Choroid plexus epithelial cell (primary cell): Measurements from ENCODE around the gene PPP1R37.

Source experiments
- DNase-seq: peaks from one replicate; pipeline ENCODE4 v3.0.0-alpha.2; 2010; ENCODE audit warnings: low read depth
- H3K4me3 ChIP-seq: 2 replicates; pipeline ENCODE4 v1.5.1; 2011; ENCODE audit warnings: low read depth, mild to moderate bottlenecking, control low read depth, low read length, moderate library complexity
- TF ChIP-seq, protein P1 (sequence below): conservative IDR thresholded peaks from 2 replicates; pipeline ENCODE4 v1.5.1; 2011; ENCODE audit warnings: low read depth, mild to moderate bottlenecking, control low read depth, inconsistent platforms, low read length, moderate library complexity

Gene PPP1R37

DNA sequence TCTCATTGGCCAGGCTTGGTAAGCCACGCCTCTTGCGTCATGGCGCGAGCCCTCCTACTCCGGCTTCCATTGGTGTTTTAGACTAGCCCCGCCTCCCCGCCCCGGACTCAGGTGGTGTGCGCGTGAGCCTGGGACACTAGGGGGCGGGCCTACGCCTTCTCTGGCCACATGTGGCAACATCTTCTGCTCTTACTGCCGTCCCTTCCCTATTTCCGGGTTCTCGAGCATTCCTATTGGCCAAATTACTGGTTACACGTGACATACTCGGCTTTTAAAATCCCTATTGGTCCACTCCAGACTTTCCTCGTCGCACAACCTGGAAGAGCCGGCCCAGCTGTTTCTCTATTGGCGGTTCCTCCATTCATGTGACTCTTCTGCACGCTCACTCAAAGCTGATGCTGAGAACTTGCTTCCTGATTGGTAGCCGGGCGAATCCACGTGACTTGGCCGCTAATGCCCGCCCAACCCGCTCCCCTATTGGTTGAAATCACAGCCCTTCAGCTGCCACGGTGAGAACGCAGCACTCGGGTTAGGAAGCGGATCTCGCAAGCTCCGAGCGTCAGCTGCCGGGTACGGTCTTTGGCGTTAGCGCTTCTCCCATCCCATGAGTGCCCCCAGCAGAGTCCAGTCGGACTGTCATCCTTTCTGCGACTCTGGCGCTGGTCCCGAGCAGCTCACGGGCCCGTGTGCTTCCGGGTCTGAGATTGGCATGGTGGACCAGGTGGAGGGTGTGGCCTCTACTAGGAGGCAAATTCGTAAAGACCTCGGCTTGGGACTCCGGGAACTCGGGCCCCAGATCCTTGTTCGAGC, 85.5 kb downstream of the PPP1R37 start, which contains the start of gene BLOC1S3:
Gene BLOC1S3, plus strand, starts transcription at position 523 of the 810 bp plus-strand sequence. CDS start 513 bp downstream, outside the sequence.
- H3K4me3 ChIP-seq = peak within 1 kb of the TSS; percentile 99
- TF ChIP-seq, protein P1, sequence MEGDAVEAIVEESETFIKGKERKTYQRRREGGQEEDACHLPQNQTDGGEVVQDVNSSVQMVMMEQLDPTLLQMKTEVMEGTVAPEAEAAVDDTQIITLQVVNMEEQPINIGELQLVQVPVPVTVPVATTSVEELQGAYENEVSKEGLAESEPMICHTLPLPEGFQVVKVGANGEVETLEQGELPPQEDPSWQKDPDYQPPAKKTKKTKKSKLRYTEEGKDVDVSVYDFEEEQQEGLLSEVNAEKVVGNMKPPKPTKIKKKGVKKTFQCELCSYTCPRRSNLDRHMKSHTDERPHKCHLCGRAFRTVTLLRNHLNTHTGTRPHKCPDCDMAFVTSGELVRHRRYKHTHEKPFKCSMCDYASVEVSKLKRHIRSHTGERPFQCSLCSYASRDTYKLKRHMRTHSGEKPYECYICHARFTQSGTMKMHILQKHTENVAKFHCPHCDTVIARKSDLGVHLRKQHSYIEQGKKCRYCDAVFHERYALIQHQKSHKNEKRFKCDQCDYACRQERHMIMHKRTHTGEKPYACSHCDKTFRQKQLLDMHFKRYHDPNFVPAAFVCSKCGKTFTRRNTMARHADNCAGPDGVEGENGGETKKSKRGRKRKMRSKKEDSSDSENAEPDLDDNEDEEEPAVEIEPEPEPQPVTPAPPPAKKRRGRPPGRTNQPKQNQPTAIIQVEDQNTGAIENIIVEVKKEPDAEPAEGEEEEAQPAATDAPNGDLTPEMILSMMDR = peak; percentile 32
- DNase-seq = peak; percentile 100

DNA sequence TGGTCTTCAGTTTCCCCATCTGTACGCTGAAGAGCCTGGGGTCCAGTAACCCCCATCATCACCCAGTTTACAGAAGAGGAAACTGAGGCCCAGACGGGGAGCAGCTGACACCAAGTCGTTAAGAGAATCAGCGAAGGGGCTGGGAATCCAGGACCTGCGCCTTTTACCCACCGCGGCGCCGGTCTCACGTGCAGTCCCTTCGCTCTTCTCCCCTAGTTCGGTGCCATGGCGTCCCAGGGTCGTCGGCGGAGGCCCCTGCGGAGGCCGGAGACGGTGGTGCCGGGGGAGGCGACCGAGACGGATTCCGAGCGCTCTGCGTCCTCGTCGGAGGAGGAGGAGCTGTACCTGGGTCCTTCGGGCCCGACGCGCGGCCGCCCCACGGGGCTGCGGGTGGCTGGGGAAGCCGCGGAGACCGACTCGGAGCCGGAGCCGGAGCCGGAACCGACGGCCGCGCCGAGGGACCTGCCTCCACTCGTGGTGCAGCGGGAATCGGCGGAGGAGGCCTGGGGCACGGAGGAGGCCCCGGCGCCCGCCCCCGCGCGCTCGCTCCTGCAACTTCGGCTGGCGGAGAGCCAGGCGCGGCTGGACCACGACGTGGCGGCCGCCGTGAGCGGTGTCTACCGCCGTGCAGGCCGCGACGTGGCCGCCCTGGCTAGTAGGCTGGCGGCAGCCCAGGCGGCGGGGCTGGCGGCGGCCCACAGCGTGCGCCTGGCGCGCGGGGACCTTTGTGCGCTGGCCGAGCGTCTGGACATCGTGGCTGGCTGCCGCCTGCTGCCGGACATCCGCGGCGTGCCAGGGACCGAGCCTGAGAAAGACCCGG, 86.3 kb downstream of the PPP1R37 start:
- peak; percentile 33 for DNase-seq
- H3K4me3 ChIP-seq = peak overlapping the region; percentile 99
- TF ChIP-seq, protein P1 = no peak

DNA sequence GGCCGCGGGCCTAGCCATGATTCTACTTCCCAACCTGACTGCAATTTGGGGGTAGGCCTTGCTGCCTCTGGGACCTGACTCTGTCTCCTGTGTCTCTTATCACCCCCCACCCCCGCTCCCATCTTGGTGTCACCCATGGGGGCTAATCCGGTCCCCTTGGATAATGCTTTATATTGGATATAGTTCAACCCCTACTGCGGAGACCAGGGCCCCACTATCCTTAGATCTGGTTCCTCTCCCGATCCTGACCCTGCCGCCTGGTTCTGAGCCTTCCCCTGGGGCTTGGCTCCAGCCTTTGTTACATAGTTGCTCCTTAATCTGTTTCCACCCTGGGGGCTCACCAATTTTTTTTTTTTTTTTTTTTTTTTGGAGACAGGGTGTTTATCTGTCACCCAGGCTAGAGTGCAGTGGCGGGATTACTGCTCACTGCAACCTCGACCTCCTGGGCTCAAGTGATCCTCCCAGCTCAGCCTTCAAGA, 87.0 kb downstream of the PPP1R37 start:
- TF ChIP-seq, protein P1 = no peak
- peak overlapping the region; percentile 99 for H3K4me3 ChIP-seq
- no peak for DNase-seq

DNA sequence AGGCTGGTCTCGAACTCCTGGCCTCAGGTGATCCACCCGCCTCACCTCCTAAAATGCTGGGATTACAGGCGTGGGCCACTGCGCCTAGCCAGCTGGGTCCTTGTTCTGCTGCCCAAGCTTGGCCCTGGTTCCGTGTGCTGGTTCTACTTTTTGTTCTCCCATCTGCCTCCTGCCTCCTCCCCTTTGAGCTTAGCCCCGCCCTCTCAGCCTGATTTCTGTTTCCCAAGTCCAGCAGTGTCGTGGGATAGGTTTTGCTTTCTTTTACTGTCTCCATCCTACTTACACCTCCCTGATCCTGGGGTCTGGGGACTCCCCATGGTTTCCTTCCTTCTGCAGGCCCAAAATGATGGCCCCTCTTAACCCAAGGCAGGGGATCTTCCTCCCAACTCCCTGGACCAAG, 88.0 kb downstream of the PPP1R37 start:
- no peak for DNase-seq
- H3K4me3 ChIP-seq = no peak overlapping the region
- TF ChIP-seq, protein P1 = no peak

DNA sequence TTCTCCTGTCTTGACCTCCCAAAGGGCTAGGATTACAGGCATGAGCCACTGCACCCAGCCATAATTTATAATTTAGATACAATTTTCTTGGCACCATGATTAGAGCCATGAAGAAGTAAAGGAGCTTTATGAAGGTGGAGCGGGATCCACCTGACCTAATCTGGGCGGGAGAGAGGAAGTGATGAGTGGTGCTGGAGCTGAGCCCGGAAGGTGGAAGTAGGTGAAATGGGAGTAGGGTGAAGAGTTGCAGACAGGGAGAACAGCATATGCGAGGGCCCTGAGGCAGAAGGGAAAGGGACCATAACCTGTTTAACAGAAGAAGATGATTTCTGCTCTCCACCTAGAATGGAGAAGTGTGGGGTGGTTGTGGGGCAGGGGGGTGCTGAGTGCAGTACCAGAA, 89.8 kb downstream of the PPP1R37 start:
- TF ChIP-seq, protein P1 = no peak
- no peak overlapping the region for H3K4me3 ChIP-seq
- DNase-seq = no peak

DNA sequence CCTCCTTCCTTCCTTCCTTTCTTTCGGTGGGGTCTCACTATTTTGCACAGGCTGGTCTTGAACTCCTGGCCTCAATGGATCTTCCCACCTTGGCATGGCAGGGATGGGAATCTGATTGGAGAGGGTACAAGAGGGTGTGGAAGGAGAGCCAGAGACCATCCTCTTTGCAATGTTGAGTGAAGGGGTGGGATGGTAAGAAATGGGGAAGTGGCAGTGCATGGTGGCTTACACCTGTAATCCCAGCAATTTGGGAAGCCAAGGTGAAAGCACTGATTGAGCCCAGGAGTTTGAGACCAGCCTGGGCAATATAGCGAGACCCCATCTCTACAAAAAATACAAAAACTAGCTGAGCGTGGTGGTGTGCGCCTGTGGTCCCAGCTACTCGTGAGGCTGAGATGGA, 91.1 kb downstream of the PPP1R37 start:
- H3K4me3 ChIP-seq = no peak overlapping the region
- DNase-seq = no peak
- TF ChIP-seq, protein P1 = no peak
